ENCODE results near the gene RBM25.

The RBM25 gene

DNA sequence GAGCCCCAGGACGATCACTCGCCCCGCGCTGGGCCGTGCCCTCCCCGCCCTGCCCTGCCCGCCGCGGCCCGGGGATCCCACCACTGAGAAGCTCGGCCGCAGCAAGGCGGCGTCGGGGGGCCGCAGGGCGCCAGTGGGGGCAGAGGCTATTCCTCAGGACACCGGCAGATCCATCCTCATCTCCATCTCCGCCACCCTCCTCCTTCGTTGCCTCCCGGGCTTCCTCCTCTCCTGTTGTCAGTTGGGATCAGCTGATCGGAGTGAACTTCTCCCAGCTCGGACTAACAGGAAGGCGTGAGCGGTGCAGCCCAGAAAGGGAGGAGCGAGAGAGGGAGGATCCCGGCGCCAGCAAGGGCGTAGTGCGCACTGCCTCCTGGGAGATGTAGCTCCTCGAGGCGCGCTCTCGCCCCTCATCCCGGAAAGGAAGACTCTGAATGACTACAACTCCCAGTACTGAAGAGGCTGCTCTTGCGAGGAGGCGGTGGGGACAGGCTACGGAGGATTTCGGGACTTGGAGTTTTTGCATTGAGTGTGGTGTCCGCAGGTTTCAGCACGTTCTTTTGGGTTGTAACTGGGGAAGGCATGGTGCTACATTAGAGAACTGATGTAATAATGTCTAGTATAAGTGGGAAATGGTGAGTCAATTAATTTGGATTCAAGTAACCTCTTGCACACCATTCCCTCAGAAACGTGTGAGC is 31.3 kb upstream of the RBM25 start, which contains the start of gene ZFYVE1:
TSS of gene ZFYVE1 (minus strand) at position 262 of the 698 bp plus-strand sequence. CDS start 2,598 bp downstream, outside the sequence.
- no peak for TF ChIP-seq ZNF70 (CRISPR knock-in tag; IDR thresholded peaks at IDR 0.05)
- TF ChIP-seq, protein P1, sequence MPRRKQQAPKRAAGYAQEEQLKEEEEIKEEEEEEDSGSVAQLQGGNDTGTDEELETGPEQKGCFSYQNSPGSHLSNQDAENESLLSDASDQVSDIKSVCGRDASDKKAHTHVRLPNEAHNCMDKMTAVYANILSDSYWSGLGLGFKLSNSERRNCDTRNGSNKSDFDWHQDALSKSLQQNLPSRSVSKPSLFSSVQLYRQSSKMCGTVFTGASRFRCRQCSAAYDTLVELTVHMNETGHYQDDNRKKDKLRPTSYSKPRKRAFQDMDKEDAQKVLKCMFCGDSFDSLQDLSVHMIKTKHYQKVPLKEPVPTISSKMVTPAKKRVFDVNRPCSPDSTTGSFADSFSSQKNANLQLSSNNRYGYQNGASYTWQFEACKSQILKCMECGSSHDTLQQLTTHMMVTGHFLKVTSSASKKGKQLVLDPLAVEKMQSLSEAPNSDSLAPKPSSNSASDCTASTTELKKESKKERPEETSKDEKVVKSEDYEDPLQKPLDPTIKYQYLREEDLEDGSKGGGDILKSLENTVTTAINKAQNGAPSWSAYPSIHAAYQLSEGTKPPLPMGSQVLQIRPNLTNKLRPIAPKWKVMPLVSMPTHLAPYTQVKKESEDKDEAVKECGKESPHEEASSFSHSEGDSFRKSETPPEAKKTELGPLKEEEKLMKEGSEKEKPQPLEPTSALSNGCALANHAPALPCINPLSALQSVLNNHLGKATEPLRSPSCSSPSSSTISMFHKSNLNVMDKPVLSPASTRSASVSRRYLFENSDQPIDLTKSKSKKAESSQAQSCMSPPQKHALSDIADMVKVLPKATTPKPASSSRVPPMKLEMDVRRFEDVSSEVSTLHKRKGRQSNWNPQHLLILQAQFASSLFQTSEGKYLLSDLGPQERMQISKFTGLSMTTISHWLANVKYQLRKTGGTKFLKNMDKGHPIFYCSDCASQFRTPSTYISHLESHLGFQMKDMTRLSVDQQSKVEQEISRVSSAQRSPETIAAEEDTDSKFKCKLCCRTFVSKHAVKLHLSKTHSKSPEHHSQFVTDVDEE (CRISPR knock-in tag; IDR thresholded peaks at IDR 0.05), result peak; percentile 56; the same call in 1 of the 2 replicates
- ATAC-seq, result peak; percentile 100

DNA sequence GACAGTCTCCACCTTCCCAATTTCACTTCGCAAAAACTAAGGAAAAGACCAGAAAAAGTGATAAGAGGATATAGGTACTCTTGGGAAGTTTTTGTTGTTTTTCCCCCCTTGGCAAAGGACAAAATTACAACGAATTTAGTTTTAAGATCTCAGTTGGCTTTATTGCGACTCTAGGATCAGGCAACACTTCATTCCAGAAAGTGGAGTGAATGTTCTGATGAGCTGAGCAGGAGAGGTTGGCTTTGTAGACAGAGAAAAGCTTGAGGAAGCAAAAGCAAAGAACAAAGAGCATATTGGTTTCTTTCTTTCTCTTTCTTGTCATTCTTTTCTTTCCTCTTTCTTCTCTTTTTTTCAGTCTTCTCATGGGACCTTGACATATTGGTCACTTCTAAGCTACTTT is 30.8 kb upstream of the RBM25 start:
- no peak for ATAC-seq
- TF ChIP-seq, protein P2, sequence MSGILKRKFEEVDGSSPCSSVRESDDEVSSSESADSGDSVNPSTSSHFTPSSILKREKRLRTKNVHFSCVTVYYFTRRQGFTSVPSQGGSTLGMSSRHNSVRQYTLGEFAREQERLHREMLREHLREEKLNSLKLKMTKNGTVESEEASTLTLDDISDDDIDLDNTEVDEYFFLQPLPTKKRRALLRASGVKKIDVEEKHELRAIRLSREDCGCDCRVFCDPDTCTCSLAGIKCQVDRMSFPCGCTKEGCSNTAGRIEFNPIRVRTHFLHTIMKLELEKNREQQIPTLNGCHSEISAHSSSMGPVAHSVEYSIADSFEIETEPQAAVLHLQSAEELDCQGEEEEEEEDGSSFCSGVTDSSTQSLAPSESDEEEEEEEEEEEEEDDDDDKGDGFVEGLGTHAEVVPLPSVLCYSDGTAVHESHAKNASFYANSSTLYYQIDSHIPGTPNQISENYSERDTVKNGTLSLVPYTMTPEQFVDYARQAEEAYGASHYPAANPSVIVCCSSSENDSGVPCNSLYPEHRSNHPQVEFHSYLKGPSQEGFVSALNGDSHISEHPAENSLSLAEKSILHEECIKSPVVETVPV (CRISPR knock-in tag; IDR thresholded peaks at IDR 0.05), result no peak
- TF ChIP-seq BACH2 (CRISPR knock-in tag; IDR thresholded peaks at IDR 0.05; ENCODE audit: borderline replicate concordance) (no peak), ZNF565 (CRISPR knock-in tag; conservative IDR thresholded peaks at IDR 0.05; ENCODE audit: low read depth) (no peak), CREB5 (CRISPR knock-in tag; IDR thresholded peaks at IDR 0.05; ENCODE audit: low read depth) (no peak), RARB (CRISPR knock-in tag; IDR thresholded peaks at IDR 0.05) (no peak), OSR1 (CRISPR knock-in tag; IDR thresholded peaks at IDR 0.05) (no peak), TOX (CRISPR knock-in tag; IDR thresholded peaks at IDR 0.05; ENCODE audit: borderline replicate concordance) (no peak), PATZ1 (CRISPR knock-in tag; IDR thresholded peaks at IDR 0.05; ENCODE audit: borderline replicate concordance) (no peak), ESRRG (CRISPR knock-in tag; IDR thresholded peaks at IDR 0.05) (no peak), SNAI2 (CRISPR knock-in tag; IDR thresholded peaks at IDR 0.05) (no peak), ZFP3 (CRISPR knock-in tag; IDR thresholded peaks at IDR 0.05) (no peak)

- TF ChIP-seq CREB5 (CRISPR knock-in tag; IDR thresholded peaks at IDR 0.05; ENCODE audit: low read depth), result no peak
- TF ChIP-seq OSR1 (CRISPR knock-in tag; IDR thresholded peaks at IDR 0.05), result no peak
- no peak for TF ChIP-seq BACH2 (CRISPR knock-in tag; IDR thresholded peaks at IDR 0.05; ENCODE audit: borderline replicate concordance)
- TF ChIP-seq TCF4 (CRISPR knock-in tag; IDR thresholded peaks at IDR 0.05; ENCODE audit: borderline replicate concordance), result no peak
- TF ChIP-seq ZFP30 (CRISPR knock-in tag; IDR thresholded peaks at IDR 0.05), result no peak
- no peak for TF ChIP-seq ARNTL (CRISPR knock-in tag; IDR thresholded peaks at IDR 0.05; ENCODE audit: borderline replicate concordance, low read depth)
- no peak for TF ChIP-seq CSDC2 (CRISPR knock-in tag; IDR thresholded peaks at IDR 0.05)
- no peak for ATAC-seq
These were observed 30.4 kb upstream of the RBM25 start for GRCh38 chr14:73027984-73028383.

GRCh38 chr14:73036706-73037450 is 21.5 kb upstream of the RBM25 start:
- ATAC-seq, result peak; percentile 44; the same call in 1 of the 3 replicates

All from SK-N-SH treated with all-trans-retinoic acid at 6 μM for 48 hours (cell line).